GM18507 (cell line): Measurements from ENCODE around the gene TMEM44.

Experiments used
- DNase-seq: peaks from one replicate; pipeline ENCODE4 v3.0.0; 2011; ENCODE audit warnings: low read depth; ENCODE audit not compliant: insufficient read length; ENCODE audit errors: extremely low spot score
- FAIRE-seq: peaks from 2 replicates; lab custom pipeline; 2011; peaks lifted over from hg19 to GRCh38; lab: Jason Lieb, UNC

TMEM44 gene, protein sequence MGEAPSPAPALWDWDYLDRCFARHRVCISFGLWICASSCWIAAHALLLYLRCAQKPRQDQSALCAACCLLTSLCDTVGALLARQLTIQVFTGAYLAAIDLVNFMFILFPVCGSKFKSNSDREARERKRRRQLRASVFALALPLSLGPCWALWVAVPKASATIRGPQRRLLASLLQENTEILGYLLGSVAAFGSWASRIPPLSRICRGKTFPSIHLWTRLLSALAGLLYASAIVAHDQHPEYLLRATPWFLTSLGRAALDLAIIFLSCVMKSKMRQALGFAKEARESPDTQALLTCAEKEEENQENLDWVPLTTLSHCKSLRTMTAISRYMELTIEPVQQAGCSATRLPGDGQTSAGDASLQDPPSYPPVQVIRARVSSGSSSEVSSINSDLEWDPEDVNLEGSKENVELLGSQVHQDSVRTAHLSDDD

DNA sequence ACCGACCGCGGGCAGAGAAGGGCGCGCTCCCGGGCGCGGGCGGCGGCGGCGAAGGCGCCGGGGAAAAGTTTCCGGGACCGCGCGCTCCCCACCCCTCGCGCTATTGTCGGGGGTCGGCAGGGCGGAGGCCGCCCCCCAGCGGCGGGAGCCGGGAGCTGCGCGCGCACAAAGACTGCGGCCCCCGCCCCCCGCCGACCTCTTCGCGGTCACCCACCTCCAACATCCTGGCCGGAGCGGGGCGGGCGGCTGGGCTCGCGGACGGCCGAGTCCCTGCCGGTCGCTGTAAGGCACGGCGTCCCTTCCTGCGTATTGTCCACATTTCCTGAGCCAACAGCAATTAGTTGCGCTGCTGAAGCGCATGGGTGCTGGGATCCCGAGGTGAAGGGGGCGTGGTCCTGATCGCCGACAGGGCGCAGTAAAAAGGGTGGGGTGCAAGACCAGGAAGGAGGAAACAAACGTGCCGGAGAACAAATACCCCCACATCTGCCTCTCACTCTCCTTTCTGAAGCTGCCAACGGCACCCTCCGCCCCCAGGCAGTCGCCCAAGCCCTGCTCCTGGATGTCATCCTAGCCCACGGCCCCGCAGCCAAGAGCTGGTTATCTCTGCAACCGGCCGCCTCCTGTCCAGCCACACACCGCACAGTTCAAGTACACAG lies at the start of gene TMEM44:
TMEM44 (minus strand) TSS at position 71 of the 656 bp plus-strand sequence. CDS start 204 bp downstream, outside the sequence.
- FAIRE-seq (peak; percentile 26), DNase-seq (peak; percentile 75)

DNA sequence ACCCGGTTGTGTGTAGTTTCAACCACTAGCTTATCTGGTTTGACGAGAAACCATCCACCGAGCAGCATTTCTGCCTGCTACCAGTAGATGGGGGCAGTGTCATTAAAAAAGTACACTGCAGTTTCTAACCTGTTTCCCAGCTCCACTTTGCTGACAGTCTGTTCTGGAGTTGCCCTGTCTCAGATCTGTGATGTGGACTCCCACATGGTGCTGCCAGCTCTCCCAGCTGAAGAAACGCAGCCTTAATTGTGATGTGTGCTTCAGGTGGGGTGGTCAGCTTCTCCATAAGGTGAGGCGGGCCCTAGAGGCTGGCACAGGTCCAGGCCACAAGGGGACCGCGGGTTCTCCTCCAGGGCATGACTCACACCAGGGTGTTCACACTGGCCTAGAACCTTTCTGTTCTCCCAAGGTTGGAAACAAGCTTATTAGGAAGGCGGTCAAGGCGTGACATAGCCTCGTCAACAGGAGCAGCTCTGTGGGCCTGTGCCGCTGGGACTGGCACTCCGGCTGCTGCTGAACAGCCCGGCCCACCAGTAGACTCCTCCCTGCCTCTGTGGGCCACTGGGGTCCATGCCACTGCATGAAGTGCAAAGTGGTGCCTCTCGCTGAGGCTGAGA lies 49.6 kb upstream of the TMEM44 start:
- no peak for DNase-seq
- peak; percentile 96 for FAIRE-seq

DNA sequence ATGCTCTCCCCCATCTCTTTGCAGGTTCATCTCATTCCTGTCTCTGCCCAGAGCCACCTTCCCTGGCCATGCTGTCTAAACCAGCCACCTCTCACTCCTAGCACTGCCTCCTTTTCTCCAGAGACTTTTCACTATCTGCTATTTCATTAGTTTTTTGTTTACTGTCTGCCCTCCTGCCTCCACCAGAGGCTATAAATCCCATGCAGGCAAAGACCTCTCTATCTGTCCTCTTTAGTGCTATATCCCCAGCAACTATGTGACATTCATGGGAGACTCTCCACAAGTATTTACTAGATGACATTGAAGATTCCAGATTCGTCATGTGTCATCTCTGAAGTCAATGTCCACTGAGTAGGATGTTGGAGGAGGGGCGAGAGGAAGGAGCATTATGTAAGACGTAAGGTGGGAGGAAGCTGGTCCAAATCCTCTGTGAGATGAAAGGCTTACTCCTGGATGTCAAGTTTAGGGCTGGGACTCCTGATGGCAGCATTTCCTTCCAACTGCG lies 49.0 kb upstream of the TMEM44 start:
- DNase-seq (no peak), FAIRE-seq (no peak)

DNA sequence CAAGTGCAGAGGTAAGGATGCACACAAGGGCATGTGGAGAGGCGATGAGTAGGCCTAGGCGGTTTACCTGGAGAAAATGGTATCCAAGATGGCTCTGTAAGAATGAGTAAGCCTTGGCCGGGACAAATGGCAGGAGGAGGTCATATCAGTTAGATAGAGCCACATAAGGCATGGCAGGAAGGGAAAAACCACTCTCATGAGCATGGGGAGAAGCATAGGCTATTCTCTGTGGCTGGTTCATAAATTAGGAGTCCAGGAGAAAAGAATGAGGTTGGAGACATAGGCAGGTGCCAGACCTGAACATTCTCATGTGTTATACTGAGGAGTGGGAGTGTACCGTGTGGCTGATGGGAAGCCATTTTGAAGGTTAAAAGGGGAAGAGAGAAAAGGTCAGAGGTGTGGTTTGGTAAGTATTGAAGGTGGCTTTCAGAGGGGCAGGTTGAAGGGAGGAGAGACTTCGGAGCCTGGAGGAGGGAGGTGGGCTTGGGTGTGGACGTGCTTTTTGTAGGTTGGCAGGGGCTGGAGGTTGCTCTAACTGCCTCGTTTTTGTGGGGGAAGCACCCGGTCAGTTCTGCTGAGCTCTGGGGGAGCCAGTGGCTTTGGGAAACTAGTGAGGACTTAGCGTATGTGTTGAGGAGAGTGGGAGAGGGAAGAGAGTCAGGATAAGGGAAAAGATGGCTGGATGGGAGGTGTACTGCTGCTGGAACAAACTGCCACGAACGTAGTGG lies 47.8 kb upstream of the TMEM44 start:
- FAIRE-seq (no peak), DNase-seq (no peak)

DNA sequence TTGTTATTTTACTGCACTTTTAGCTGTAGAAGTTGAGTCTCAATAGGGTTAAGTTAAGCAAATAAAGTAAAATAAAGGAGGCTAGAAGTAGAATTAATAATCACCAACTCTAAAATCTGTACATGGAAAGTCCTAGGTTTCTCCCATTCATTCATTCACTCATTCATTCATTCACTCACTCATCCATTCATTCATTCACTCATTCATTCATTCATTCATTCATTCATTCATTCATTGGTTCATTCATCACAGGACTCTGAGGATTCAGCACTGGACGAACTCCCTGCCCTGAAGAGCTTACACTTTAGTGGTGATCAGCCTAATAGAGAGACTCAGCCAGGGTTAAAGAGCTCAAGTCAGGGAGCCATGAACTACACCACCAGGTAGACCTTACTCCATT lies 43.3 kb upstream of the TMEM44 start:
- no peak for FAIRE-seq
- no peak for DNase-seq

DNA sequence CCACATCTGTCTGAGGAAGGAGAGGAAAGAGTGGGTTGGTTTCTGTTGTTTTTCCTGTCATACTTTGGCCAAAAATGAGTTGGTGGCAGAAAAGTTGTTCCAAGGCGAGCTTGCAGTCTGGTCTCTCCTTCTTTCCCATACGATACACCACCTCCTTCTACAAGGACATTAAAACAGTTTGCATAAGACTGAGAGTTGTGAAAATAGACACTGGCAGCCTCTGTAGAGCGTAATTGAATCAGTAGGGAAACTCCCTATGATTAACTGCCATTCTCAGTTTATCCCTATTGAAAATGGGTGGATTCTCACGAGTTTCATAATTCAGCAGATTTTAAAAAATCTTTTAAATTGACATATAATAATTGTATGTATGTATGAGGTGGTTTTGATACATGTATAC lies 42.5 kb upstream of the TMEM44 start:
- DNase-seq, result no peak
- FAIRE-seq, result no peak

DNA sequence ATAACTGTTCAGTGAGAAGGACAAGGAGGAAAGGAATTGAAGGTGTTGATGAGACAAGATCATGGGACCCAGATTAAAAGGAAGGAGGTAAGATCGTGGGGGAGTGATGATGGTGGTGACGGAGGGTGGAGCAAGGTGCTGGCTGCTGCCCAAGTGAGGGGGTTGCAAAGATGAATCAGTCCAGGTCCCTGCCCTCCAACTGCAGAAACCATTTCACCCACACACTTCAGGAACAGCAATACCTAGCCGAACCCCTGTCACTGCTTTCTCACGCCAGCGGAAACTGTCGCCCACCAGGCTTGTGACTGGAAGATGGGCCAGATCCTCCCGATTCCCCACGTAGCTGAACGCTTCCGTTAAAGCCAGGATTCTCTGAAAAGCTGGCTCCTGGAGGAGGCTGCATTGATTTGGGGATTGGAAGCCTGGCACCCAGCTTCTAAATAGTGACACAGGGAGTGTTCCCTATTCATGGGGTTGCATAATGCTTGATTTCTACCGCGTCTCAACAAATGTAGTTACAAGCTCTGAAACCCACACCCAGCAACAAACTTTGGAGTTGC lies 41.9 kb upstream of the TMEM44 start:
- DNase-seq, result no peak
- no peak for FAIRE-seq

DNA sequence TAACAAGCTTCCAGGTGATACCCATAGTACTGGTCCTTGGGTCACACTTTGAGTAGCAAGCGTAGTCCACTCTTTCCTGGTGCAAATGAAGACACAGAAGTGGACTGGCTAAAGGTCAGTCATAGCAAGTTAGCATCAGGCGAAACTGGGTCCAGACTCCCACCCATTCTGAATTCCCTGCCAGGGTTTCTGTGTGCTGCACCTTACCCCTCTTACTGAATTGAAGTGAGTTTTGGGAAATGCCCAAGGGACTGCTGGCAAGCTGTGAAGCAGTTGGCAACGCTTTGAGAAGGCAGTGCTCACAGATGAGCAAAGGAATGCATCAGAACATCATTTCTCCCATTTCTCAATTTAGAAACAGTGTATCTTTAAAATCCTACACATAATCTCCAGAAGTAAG lies 40.5 kb upstream of the TMEM44 start:
- FAIRE-seq (no peak), DNase-seq (no peak)

DNA sequence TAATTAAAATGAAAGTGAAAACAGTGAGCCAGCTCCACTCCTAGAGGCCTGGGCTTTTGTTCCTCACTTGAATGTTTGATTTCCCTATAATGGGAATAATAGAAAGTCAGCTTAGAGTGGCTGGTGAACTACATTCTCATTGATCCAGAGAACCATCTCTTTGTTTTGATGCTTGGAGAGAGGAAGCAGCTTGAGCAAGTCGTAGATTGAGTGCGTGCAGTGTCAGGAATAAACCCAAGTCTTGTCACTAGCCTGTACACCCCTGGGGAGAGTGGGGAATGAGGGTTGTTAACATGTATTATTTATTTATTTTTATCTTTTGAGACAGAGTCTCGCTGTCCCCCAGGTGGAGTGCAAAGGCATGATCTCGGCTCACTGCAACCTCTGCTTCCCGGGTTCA lies 39.7 kb upstream of the TMEM44 start:
- FAIRE-seq (no peak), DNase-seq (no peak)

DNA sequence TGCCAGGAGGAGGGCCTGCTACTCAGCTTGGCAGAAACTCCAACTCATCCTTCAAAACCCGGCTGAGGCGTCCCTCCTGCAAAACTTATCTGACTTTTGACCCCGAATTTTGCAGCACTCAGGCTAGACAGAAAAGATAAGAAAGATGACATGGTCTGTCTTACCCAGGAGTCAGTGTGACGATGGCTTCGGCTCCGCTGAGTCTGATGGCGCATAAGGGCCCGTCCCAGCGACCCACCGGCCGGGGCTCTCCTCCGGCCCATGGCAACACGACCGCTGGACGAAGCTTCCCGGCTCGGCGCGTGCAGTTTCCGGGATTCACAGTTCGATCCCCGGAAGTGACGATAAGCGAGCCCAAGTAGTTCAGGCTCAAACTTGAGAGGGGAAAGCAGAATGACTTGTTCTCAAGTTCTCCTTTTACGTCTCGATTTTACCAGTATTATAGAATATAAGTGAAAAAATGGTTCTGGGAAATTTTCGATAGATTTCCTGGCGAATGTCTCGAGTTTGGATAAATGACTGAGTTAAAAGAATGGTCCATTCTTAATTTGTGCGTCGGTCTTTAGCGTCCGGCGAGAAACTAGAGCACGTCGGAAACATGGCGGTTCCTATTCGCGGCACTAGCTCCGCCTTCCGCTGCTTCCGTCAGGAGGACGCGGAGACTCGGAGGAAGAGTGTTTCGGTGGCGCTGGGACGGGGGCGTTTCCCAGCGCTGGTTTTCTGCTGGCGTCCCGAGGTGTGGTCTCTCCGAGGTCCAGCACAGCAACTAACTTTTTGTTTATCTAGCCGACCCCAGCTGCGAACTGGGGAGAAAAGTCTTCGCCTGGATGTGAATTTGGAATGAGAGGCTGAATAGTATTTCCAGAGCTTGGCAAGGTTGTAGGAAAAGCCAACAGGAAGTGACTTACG lies 38.9 kb upstream of the TMEM44 start, which contains the start of gene LSG1:
LSG1 (minus strand) TSS at position 292 of the 909 bp plus-strand sequence; CDS start at position 263, 29 bp downstream.
- FAIRE-seq, result peak; percentile 89
- peak; percentile 76 for DNase-seq

DNA sequence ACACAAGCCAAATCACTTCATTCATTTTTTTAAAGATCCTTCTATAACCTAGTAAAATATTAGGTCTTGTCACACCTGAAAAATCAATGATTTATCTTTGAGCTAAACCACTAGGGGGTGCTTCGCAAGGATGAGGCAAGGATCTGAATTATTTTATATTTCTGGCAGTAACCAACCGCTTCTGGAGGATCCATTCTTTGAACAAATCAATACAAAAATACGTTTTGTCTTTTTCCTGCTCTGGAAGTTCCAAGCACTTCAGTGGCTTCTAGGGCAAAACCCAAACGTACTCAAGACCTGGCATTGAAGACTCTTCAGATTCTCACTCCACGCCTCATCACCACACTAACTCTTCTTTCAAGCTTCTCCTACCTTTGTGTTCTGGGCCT lies 38.3 kb upstream of the TMEM44 start:
- DNase-seq (no peak), FAIRE-seq (peak; percentile 68)

DNA sequence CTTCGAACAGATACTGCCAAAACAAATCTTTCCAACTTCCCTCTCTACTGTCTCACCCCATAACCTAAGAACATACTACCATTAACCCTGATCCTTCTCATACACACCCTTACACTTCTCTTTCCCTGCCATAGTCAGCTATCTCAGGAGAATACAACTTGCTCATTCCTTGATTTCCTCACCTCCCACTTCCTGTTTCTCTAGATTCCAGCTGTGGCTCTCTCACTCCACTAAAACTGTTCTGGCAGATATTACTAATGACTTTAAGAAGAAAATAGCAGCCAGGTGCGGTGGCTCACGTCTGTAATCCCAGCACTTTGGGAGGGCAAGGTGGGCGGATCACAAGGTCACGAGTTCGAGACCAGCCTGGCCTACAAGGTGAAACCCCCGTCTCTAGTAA lies 34.1 kb upstream of the TMEM44 start:
- DNase-seq (no peak), FAIRE-seq (no peak)

DNA sequence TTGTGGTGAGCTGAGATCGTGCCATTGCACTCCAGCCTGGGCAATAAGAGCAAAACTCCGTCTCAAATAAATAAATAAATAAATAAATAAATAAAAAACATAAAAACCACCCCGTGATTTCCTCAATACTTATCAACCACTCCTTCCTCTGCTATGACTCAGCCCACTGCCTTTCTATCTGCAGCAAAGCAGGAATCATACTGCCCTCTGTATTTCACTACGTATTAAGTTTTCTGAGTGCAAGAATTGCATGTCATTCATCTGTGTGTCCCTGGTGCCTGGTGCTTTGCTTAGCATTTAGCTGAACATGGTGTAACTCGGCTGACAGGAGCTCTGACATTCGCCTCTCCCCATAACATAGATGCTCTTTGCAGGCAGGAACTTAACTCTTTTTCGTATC lies 31.6 kb upstream of the TMEM44 start:
- DNase-seq (no peak), FAIRE-seq (no peak)

DNA sequence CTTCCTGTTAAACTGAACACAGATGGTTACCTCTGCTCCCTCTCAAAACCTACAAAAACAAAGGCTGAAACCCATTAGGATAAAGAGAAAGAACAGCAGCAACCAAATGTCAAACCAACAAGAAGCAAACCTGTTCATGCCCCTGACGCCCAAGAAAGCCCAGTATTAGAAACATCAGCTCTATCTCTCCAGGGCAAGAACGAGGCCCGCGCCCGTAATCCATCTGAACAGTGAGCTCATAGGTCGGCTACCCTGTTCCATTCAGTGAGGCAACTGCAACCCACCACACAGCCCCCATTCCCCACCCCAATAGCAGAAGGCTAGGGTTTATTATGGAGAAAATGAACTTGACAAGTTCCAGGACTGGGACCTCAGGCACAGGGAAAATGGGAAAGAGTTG lies 28.7 kb upstream of the TMEM44 start:
- FAIRE-seq, result no peak

DNA sequence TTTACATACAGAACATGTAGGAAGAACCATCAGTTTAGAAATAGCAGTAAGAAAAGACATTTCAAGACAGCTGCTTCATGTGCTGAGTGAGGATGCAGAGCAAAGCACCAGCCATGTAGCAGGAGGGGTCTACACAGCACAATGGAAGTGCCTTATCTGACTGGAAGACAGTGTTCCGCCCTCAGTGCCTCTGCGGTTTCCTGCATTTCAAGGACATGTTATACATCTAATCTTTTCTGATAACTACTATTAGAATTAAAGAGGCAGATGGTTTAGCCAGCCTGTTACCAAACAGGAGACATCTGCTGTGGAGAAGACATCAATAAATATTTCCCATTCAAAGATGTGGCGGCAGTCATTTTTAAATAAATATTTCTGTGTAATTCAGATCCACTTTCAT lies 28.2 kb upstream of the TMEM44 start:
- FAIRE-seq, result no peak
- DNase-seq, result no peak

More for the DNA sequence above, 28.7 kb upstream of the TMEM44 start:
- DNase-seq, result no peak

DNA sequence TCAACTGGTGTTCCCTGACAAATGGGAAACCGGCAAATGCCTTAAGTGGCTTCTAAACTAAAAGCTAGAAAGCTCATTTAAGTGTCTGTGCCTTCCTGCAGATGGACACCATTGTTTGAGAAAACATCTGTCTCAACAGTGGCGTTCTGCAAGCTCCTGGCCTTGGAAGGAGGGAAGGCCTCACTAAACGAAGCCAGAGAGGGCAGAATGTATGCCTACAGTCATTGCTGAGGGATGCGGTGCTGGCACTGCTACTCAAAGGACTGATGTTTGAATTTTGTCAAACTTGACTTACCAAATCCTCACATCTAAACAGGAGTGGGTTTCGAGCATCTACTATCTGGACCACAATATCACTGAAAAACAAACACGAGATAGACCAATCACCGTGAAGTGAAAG lies 26.6 kb upstream of the TMEM44 start:
- DNase-seq, result no peak
- no peak for FAIRE-seq

DNA sequence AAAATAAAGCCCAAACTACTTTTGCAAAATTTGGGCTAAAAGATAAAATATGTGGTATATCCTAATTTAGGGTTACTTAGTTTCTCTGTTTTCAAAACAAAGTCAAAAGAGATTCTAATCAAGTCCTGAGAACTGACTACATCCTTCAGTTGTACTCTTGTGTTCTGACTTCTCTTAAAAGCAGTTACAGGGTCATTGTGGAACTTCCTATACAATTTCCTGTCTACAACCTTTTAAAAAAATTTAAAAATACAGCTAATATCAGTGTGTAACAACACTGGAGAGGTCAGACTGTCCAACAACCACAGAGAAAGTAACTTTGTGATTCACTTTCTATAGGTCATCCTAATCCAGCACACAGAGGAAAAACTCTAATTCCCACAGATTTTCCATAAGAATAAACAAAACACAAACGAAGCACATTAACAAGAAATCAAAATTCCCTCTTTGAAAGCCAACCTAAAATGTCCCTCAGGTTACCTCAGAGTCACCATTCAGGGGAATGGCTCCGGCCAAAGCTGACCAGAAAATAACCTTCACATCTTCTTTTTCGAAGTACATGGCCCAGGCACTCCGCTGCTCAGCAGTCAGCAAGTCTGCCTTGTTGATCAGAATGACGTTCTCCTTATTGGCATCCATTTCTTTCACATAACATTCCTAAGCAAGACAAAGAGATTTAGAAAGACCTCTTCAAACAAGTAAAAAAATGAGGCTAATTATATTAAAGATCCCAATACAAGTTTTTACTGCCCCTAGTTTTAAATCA lies 25.4 kb upstream of the TMEM44 start:
- DNase-seq (no peak), FAIRE-seq (no peak)

DNA sequence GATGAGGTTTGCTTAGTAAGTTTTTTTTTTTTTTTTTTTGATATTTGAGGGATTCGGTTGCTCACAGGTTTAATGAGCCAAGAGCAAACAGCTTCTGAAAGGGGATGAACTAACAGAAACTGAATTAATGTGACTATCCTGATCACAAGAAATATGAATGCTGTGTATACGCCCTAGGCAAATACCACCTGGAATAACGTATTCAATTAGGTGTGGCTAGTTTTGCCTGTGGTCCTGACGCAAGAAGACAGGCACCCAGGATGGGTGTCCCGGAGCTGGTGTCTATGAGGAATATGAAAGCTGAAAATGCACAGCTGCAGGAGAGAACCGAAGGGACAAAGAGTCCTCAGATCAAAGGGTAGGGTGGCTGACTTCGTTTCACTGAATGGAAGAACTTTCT lies 24.2 kb upstream of the TMEM44 start:
- FAIRE-seq, result no peak
- no peak for DNase-seq
